Bronchial epithelial cell (primary cell): ENCODE results near the gene OTOP3. TPM values are rescaled to one million over a fixed set of nuclear protein-coding genes. Genes with fewer than 3 reads are reported as not detected.
"Not testable (repeated sequence)": the region's sequence is repeated elsewhere in the genome, so short reads cannot be mapped to it uniquely, and the experiment has no call there.

Experiments used
- DNase-seq: peaks from one replicate; pipeline ENCODE4 v3.0.0-alpha.2; 2010; ENCODE audit warnings: low read depth
- FAIRE-seq: peaks from 2 replicates; lab custom pipeline; 2011; peaks lifted over from hg19 to GRCh38; lab: Jason Lieb, UNC
- H3K27me3 ChIP-seq: 2 replicates; pipeline ENCODE4 v1.5.1; 2011; ENCODE audit warnings: low read length; ENCODE audit not compliant: control insufficient read depth, insufficient read depth
- H3K36me3 ChIP-seq: 2 replicates; pipeline ENCODE4 v1.5.1; 2011; ENCODE audit warnings: low read length; ENCODE audit not compliant: control insufficient read depth, insufficient read depth
- H3K4me3 ChIP-seq: 2 replicates; pipeline ENCODE4 v1.5.1; 2011; ENCODE audit warnings: mild to moderate bottlenecking, low read depth, low read length, control low read depth
- total RNA-seq: library from RNA; depleted of rRNA; stranded (reverse); fragments of >200 nt; gene quantifications from 2 replicates; pipeline ENCODE4 v1.2.1, GENCODE V29; 2014
- TF ChIP-seq, protein P1 (sequence below): IDR thresholded peaks from 2 replicates; pipeline ENCODE4 v1.5.1; 2011; ENCODE audit warnings: mild to moderate bottlenecking, moderate library complexity, low read length, control low read depth, inconsistent platforms; ENCODE audit not compliant: insufficient read depth, severe bottlenecking

The OTOP3 gene
- total RNA-seq, 1 donor from 2014 or later = under 0.01 TPM

DNA sequence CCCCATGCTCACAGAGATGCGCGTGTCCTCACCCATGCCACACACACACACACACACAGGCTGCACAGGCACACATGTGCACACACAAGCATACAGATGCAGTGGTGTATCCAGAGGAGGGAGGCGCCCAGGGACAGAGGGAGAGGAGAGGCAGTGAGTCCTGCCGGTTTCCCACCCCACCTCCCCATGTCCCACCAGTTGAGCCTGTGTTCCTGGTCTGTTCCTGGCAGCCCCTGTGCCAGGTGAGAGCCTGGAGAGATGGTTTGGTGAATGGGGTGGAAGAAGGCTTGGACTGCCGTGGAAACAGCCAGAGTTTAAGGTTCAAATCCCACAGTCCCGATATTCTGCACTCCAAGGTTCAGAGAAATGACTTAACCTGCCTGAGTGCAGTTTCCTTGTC is 32.0 kb upstream of the OTOP3 start:
- TF ChIP-seq, protein P1, sequence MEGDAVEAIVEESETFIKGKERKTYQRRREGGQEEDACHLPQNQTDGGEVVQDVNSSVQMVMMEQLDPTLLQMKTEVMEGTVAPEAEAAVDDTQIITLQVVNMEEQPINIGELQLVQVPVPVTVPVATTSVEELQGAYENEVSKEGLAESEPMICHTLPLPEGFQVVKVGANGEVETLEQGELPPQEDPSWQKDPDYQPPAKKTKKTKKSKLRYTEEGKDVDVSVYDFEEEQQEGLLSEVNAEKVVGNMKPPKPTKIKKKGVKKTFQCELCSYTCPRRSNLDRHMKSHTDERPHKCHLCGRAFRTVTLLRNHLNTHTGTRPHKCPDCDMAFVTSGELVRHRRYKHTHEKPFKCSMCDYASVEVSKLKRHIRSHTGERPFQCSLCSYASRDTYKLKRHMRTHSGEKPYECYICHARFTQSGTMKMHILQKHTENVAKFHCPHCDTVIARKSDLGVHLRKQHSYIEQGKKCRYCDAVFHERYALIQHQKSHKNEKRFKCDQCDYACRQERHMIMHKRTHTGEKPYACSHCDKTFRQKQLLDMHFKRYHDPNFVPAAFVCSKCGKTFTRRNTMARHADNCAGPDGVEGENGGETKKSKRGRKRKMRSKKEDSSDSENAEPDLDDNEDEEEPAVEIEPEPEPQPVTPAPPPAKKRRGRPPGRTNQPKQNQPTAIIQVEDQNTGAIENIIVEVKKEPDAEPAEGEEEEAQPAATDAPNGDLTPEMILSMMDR = no peak
- FAIRE-seq (no peak), DNase-seq (no peak)
- Histone ChIP-seq H3K4me3 (no peak overlapping the region), H3K27me3 (no peaks in the 10 kb centered on the region), H3K36me3 (no peaks in the 10 kb centered on the region)

DNA sequence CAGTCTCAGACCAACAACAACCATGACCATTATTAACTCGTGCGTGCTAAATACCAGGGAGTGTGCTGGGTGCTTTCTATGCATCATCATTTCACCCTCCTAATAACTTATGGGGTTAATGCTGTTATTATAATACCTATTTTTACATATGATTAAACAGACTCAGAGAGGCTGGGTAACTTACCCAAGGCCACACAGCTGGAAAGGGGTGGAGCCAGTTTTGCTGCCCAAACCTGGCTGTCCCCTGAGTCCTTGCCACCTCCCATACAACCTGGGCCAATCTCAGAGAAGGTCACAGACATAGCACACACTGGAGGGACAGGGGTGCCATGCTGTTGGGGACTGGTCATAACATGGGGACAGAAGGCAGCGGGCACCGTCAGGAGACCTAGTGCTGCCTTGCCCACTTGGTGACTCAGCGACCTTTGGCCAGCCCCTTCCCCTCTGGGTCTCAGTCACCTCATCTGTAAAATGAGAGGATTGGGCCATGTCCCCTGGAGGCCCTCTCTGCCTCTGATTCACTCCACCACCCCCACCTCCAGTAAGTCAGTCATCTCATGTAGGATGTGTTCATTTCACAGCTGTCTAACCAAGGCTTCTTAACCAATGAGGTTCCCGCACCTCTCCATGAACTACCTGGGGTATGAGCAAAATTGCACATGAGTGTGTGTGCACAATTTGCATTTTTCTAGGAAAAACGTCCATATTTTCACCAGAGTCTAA is 30.9 kb upstream of the OTOP3 start:
- H3K4me3 ChIP-seq = no peak overlapping the region
- no peak for FAIRE-seq
- TF ChIP-seq, protein P1 = no peak

DNA sequence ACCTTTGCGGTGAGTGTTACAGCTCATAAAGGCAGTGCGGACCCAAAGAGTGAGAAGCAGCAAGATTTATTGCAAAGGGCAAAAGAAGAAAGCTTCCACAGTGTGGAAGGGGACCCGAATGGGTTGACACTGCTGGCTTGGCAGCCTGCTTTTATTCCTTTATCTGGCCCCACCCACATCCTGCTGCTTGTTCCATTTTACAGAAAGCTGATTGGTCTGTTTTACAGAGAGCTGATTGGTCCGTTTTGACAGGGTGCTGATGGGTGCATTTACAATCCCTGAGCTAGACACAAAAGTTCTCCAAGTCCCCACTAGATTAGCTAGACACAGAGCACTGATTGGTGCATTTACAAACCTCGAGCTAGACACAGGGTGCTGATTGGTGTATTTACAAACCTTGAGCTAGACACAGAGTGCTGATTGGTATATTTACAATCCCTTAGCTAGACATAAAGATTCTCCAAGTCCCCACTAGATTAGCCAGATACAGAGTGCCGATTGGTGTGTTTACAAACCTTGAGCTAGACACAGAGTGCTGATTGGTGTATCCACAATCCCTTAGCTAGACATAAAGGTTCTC is 29.4 kb upstream of the OTOP3 start:
- DNase-seq, H3K27me3 ChIP-seq, FAIRE-seq, H3K36me3 ChIP-seq, H3K4me3 ChIP-seq: not testable (repeated sequence)

More for the DNA sequence above, 30.9 kb upstream of the OTOP3 start:
- Histone ChIP-seq H3K36me3 (no peaks in the 10 kb centered on the region), H3K27me3 (no peaks in the 10 kb centered on the region)
- no peak for DNase-seq

DNA sequence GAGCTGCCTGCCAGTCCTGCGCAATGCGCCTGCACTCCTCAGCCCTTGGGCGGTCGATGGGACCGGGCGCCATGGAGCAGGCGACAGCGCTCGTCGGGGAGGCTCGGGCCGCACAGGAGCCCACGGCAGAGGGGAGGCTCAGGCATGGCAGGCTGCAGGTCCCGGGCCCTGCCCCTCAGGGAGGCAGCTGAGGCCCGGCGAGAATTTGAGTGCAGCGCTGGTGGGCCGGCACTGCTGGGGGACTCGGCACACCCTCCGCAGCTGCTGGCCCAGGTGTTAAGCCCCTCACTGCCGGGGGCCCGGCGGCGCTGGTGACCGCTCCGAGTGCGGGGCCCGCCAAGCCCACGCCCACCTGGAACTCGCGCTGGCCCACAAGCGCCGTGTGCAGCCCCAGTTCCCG is 28.7 kb upstream of the OTOP3 start:
- TF ChIP-seq, protein P1 = no peak
- no peaks in the 10 kb centered on the region for H3K27me3 ChIP-seq
- no peak overlapping the region for H3K4me3 ChIP-seq
- no peaks in the 10 kb centered on the region for H3K36me3 ChIP-seq
- FAIRE-seq = no peak
- no peak for DNase-seq

DNA sequence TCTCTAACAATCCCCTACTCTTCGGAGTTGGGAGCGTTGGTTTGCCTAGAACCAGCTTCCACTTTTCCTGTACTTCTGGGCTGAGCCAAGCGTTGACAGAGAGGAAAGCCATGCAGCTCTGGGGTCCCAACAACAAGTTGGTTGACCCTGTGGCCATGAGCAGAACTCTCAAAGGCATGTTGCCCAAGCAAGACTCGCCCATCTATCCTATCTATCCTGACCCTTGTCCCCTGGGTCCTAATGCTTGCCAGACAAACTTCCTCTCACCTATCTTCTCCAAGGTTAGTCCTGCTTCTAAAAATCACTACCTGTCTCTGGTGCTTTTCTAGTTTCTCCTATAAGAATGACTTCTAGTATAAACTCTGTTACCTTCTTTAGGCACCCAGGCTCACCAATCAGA is 26.6 kb upstream of the OTOP3 start:
- not testable (repeated sequence) for H3K27me3 ChIP-seq, DNase-seq, H3K4me3 ChIP-seq, H3K36me3 ChIP-seq, FAIRE-seq

DNA sequence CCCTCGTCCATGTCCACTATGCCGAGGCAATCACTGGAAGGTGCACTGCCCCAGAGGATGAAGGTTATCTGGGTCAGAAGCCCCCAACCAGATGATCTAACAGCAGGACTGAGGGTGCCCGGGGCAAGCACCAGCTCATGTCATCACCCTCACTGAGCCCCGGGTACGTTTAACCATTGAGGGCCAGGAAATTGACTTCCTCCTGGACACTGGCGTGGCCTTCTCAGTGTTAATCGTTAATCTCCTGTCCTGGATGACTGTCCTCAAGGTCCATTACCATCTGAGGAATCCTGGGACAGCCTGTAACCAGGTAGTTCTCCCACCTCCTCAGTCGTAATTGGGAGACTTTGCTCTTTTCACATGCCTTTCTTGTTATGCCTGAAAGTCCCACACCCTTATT is 24.3 kb upstream of the OTOP3 start:
- H3K4me3 ChIP-seq, H3K36me3 ChIP-seq, FAIRE-seq, DNase-seq, H3K27me3 ChIP-seq: not testable (repeated sequence)

DNA sequence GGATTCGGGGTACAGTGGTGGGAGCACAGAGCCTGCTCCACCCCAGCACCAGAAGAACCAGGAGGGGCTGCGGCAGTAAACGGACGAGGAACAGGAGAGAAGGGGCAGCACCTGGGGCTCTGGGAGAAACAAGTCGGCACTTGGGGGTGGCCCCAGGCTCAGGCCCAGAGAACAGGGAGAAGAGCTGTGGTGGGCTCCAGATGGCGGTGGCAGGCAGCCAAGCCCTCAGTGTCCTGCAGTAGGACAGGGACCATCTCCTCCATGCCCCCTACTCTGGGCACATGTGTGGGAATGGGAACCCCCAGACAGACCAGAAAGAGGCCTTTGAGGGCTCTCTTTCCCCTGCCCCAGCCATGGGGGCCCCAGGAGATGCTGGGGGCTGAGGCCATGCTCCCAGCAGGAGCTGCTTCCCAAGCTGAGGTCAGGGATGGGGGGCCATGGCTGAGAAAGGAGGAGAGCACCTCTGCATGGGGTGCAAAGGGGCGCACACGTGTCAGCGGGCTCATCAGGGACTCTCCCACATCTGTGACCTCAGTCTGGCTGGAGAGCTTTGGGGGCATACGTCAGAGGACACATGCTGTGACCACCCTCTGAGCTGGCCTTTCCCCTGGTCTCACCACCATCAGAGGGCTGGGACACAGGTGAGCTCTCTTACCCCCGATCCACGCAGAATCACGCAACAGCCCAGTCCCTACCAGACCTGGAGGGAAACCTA is 19.4 kb upstream of the OTOP3 start:
- Histone ChIP-seq H3K36me3 (no peaks in the 10 kb centered on the region), H3K4me3 (no peak overlapping the region), H3K27me3 (no peaks in the 10 kb centered on the region)
- no peak for FAIRE-seq
- no peak for DNase-seq
- TF ChIP-seq, protein P1 = no peak
